Ectodermal cell (in vitro differentiated cells): ENCODE results near the gene RHOH.
"Not testable (repeated sequence)": the region's sequence is repeated elsewhere in the genome, so short reads cannot be mapped to it uniquely, and the experiment has no call there.

ENCODE experiments used
- H3K27ac ChIP-seq: 2 replicates; pipeline ENCODE4 v1.7.0; 2013; ENCODE audit warnings: mild to moderate bottlenecking, low read depth, low read length; ENCODE audit not compliant: insufficient read depth, poor library complexity, severe bottlenecking
- H3K27me3 ChIP-seq: 2 replicates; pipeline ENCODE4 v1.7.0; 2013; ENCODE audit warnings: mild to moderate bottlenecking, low read length; ENCODE audit not compliant: insufficient read depth, control insufficient read depth, poor library complexity, severe bottlenecking
- H3K36me3 ChIP-seq: one replicate; pipeline ENCODE4 v1.7.0; 2013; ENCODE audit warnings: low read length; ENCODE audit not compliant: control insufficient read depth, insufficient read depth
- H3K4me1 ChIP-seq: one replicate; pipeline ENCODE4 v1.7.0; 2013; ENCODE audit warnings: low read length; ENCODE audit not compliant: control insufficient read depth, insufficient read depth
- H3K4me3 ChIP-seq: 2 replicates; pipeline ENCODE4 v1.7.0; 2013; ENCODE audit warnings: low read depth, low read length, control low read depth; ENCODE audit not compliant: insufficient read depth
- H3K9me3 ChIP-seq: 2 replicates; pipeline ENCODE4 v1.7.0; 2013; ENCODE audit warnings: mild to moderate bottlenecking, low read length, moderate library complexity; ENCODE audit not compliant: control insufficient read depth
- WGBS, 2 experiments: methylation state at CpG; one replicate each; pipeline ENCODE4 v1.1.7; 2013; ENCODE audit warnings: missing lambda C conversion rate in 2 of 2; 5-methylcytosine and 5-hydroxymethylcytosine counted together

RHOH gene

GRCh38 chr4:40280586-40280985 is 83.8 kb downstream of the RHOH start:
- Histone ChIP-seq H3K4me1 (no peaks in the 10 kb centered on the region), H3K9me3 (no peaks in the 10 kb centered on the region), H3K4me3 (no peak overlapping the region), H3K36me3 (no peaks in the 10 kb centered on the region), H3K27me3 (no peaks in the 10 kb centered on the region), H3K27ac (no peak overlapping the region)
- 88% methylated on average over 1 to 2 of the region's 2 CpGs for WGBS, 2 experiments

GRCh38 chr4:40281099-40281498 is 84.3 kb downstream of the RHOH start:
- Histone ChIP-seq H3K27me3 (no peaks in the 10 kb centered on the region), H3K9me3 (no peaks in the 10 kb centered on the region), H3K36me3 (no peaks in the 10 kb centered on the region), H3K4me3 (no peak overlapping the region), H3K4me1 (no peaks in the 10 kb centered on the region), H3K27ac (no peak overlapping the region)
- WGBS, 2 experiments = 96 to 99% methylated on average over 3 of the region's 3 CpGs

DNA sequence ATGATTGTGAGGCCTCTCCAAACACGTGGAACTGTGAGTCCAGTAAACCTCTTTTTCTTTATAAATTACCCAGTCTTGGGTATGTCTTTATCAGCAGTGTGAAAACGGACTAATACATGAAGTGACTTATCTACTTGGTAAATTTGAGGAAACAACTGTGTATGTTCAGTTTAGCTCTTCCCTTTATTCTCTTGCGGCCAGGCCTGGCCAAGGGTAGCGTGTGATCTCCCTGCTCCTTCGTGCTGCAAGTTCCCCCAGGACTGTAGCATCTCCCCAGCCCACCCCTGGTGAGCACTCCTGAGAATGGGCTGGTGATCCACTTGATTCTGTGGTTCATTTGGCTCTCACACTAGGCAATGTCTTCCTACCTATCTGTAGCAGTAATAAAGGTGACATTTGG is 85.1 kb downstream of the RHOH start:
- no peak overlapping the region for H3K4me3 ChIP-seq
- WGBS, 2 experiments = 91 to 93% methylated on average over 5 of the region's 5 CpGs
- no peaks in the 10 kb centered on the region for H3K9me3 ChIP-seq
- no peaks in the 10 kb centered on the region for H3K27me3 ChIP-seq
- no peaks in the 10 kb centered on the region for H3K36me3 ChIP-seq
- H3K4me1 ChIP-seq = no peaks in the 10 kb centered on the region
- no peak overlapping the region for H3K27ac ChIP-seq

- WGBS, 2 experiments = 89 to 94% methylated on average over 7 of the region's 7 CpGs
- H3K27ac ChIP-seq, H3K9me3 ChIP-seq, H3K4me3 ChIP-seq, H3K27me3 ChIP-seq, H3K36me3 ChIP-seq, H3K4me1 ChIP-seq: not testable (repeated sequence)
Observed at GRCh38 chr4:40282857-40283256, 86.0 kb downstream of the RHOH start.

- Histone ChIP-seq H3K9me3 (no peaks in the 10 kb centered on the region), H3K36me3 (no peaks in the 10 kb centered on the region), H3K27ac (no peak overlapping the region), H3K4me1 (no peaks in the 10 kb centered on the region), H3K27me3 (no peaks in the 10 kb centered on the region), H3K4me3 (no peak overlapping the region)
- WGBS, 2 experiments = 68 to 75% methylated on average over 7 to 10 of the region's 10 CpGs
Observed at GRCh38 chr4:40283413-40283812, 86.6 kb downstream of the RHOH start.

DNA sequence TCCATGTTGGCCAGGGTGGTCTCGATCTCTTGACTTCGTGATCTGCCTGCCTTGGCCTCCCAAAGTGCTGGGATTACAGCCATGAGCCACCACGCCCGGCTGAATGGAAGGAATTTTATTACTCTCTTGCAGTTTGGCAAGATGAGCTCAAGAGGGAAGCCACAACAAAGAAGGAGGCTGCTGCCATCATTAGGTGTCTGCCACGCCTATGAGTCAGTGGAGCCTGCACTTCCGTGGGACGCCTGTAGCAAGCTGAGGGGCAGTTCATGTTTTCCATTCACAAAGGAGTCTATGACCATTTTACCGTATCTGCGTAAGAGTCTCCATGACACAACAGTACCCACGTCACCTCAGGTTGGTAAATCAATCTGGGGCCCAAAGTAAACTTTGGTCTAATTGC is 87.1 kb downstream of the RHOH start:
- no peak overlapping the region for H3K27ac ChIP-seq

DNA sequence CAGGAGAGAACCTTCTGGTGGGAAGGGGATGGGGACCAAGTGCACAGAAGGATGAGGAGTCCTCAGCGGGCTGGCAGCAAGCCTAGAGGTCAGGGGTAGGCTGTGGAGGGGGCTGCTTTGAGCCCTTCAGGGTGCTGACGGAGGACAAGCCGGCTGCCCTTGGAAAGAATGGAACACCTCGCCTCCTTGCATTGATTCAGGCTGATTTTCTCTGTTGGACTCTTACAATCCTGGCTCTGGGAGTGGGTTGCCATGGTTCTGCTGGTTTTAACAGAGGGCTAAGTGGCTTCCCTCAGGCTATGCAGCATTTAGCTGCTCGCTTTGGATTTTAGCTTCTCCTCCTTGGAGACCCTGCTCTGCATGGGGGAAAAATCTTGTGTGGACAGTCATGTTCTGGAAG is 88.9 kb downstream of the RHOH start:
- H3K36me3 ChIP-seq = no peaks in the 10 kb centered on the region
- no peaks in the 10 kb centered on the region for H3K27me3 ChIP-seq
- no peaks in the 10 kb centered on the region for H3K9me3 ChIP-seq
- no peak overlapping the region for H3K4me3 ChIP-seq
- whole genome bisulfite sequencing, 2 experiments = 62 to 64% methylated on average over 5 of the region's 5 CpGs
- no peak overlapping the region for H3K27ac ChIP-seq
- no peaks in the 10 kb centered on the region for H3K4me1 ChIP-seq

More for the DNA sequence above, 87.1 kb downstream of the RHOH start:
- Histone ChIP-seq H3K4me3 (no peak overlapping the region), H3K4me1 (no peaks in the 10 kb centered on the region), H3K36me3 (no peaks in the 10 kb centered on the region), H3K9me3 (no peaks in the 10 kb centered on the region), H3K27me3 (no peaks in the 10 kb centered on the region)
- WGBS, 2 experiments = 88 to 90% methylated on average over 10 of the region's 10 CpGs

- H3K4me3 ChIP-seq = no peak overlapping the region
- no peaks in the 10 kb centered on the region for H3K27me3 ChIP-seq
- no peaks in the 10 kb centered on the region for H3K9me3 ChIP-seq
- 91 to 96% methylated on average over 8 of the region's 8 CpGs for WGBS, 2 experiments
- H3K4me1 ChIP-seq = no peaks in the 10 kb centered on the region
- no peak overlapping the region for H3K27ac ChIP-seq
- H3K36me3 ChIP-seq = no peaks in the 10 kb centered on the region
Observed at GRCh38 chr4:40288566-40288965, 91.7 kb downstream of the RHOH start.

DNA sequence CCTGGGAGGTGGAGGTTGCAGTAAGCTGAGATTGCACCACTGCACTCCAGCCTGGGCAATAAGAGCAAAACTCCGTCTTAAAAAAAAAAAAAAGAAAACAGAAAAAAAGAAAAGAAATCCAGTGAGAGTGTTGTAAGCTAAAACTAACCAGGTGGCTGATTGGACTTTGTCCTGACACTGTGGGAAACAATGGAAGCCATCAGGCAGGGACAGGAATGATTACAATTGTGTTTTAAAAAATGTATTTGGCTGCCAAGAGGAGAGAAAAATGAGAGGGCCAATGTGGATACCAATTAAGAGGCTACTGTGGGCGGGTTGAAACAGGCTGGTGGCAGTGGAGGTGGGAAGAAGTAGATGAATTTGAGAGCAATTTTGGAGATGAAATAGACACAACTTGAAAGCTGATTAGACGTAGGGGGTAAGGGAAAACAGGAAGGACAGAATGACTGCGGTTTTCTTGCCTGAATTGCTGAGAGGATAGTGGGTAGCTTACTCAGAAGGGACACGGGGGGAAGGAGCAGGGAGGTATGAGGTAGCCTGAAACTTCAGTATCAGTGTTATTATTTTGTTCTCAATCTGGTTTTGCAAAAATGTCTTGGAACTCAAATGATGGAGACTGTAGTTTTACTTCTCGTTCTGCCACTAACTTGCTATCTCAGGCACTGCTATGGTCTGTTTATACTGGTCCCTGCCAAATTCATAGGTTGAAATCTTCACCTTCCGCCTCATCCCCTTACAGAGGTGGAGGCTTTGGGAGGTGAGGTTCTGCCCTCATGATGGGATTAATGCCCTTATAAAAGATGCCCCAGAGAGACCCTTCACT is 92.7 kb downstream of the RHOH start:
- WGBS, 2 experiments = 82 to 85% methylated on average over 6 to 7 of the region's 7 CpGs
- no peak overlapping the region for H3K27ac ChIP-seq
- no peaks in the 10 kb centered on the region for H3K27me3 ChIP-seq
- no peaks in the 10 kb centered on the region for H3K9me3 ChIP-seq
- no peak overlapping the region for H3K4me3 ChIP-seq
- H3K36me3 ChIP-seq = no peaks in the 10 kb centered on the region
- H3K4me1 ChIP-seq = no peaks in the 10 kb centered on the region

- not testable (repeated sequence) for H3K4me3 ChIP-seq, H3K27ac ChIP-seq, H3K9me3 ChIP-seq, H3K27me3 ChIP-seq, H3K4me1 ChIP-seq, H3K36me3 ChIP-seq
- 91 to 100% methylated on average over 2 of the region's 2 CpGs for WGBS, 2 experiments
Observed at GRCh38 chr4:40290611-40291186, 93.9 kb downstream of the RHOH start.
